Fibroblast of mammary gland (primary cell): Measurements from ENCODE around the gene UFSP1.

Experiments used
- DNase-seq: peaks from one replicate; pipeline ENCODE4 v3.0.0-alpha.2; 2010; ENCODE audit warnings: low read depth
- H3K4me3 ChIP-seq: 2 replicates; pipeline ENCODE4 v1.5.1; 2011; ENCODE audit warnings: low read depth, mild to moderate bottlenecking, low read length, moderate library complexity; ENCODE audit not compliant: control insufficient read depth
- CTCF ChIP-seq: conservative IDR thresholded peaks from 2 replicates; pipeline ENCODE4 v1.5.1; 2011; ENCODE audit warnings: low read depth, low read length, inconsistent platforms; ENCODE audit not compliant: control insufficient read depth, insufficient read depth

UFSP1 gene

GRCh38 chr7:100885440-100886141 is 3.9 kb downstream of the UFSP1 start:
- no peak for TF ChIP-seq CTCF
- H3K4me3 ChIP-seq: no peak overlapping the region
- no peak for DNase-seq

- H3K4me3 ChIP-seq: no peak overlapping the region
- DNase-seq: no peak
- TF ChIP-seq CTCF: no peak
These were observed 4.6 kb downstream of the UFSP1 start for GRCh38 chr7:100884736-100885439.

GRCh38 chr7:100882785-100883526 is 6.6 kb downstream of the UFSP1 start:
- DNase-seq: no peak
- no peak overlapping the region for H3K4me3 ChIP-seq
- TF ChIP-seq CTCF: no peak

GRCh38 chr7:100882201-100882600 is 7.3 kb downstream of the UFSP1 start:
- no peak for DNase-seq
- no peak for TF ChIP-seq CTCF
- no peak overlapping the region for H3K4me3 ChIP-seq

- DNase-seq: no peak
- H3K4me3 ChIP-seq: no peak overlapping the region
- TF ChIP-seq CTCF: no peak
These were observed 8.4 kb downstream of the UFSP1 start for GRCh38 chr7:100881136-100881535.

- no peak for TF ChIP-seq CTCF
- H3K4me3 ChIP-seq: no peak overlapping the region
- no peak for DNase-seq
These were observed 8.9 kb downstream of the UFSP1 start for GRCh38 chr7:100880645-100881044.
